Measurements from ENCODE around the gene ZNF70. TPM values are rescaled to one million over a fixed set of nuclear protein-coding genes. Genes with fewer than 3 reads are reported as not detected.

ZNF70 gene
- total RNA-seq, 2 experiments from 2014 or later = 2.1 to 2.2 TPM

DNA sequence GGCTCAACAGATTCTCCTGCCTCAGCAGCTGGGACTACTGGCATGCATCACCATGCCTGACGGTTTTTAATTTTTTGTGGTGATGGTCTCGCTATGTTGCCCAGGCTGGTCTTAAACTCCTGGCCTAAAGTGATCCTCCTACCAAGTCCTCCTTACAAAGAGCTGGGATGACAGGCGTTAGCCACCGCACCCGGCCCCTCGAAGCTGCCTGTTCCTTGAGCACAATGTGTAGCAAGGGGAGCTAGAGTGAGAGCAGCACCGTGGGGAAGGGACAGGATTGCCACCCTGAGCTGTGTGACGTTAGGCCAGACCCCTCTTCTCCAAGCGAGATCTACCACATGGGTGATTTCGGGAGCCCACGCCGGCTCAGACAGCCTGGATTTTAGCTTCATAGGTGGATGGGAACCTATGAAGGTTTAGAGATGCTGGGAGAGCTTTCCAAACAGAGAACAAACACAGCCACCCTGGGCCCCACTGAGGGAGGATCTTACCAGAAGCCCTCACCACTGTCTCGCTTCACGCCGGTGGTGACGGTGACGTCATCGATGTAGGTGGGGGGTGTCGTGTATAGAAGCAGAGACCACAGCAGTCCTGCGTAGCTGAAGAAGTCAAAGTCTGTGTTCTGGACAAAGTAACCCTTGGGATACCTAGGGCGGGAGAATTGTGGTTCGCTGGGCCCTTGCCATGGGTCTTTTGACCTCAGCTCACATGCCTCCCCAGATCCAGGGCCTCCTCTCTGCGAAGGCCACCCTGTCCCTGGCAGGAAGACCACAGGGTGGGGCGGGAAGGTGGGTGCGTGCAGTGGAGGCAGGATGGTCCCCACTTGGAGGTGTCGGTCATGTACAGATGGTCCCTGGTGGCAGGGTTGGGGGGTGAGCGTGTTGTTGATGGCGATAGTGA is 37.0 kb downstream of the ZNF70 start:
- ChIA-PET POLR2A (interaction anchor here (0.9 to 5.0 kb wide), 3 partner anchors 15 to 37 kb away, joined by 3 to 41 read pairs (median 3); partner anchors contain the start of gene ZNF70), CTCF (interaction anchor here (1.8 kb wide), 1 partner anchor 17 kb away, joined by 6 read pairs; no protein-coding TSS in a partner anchor)
- Mint-ChIP-seq H3K4me3 (no peak overlapping the region), H3K4me1 (ENCODE audit: low read depth) (peaks cover 25% of the 10 kb centered on the region), H3K9me3 (ENCODE audit: insufficient read depth) (no peaks in the 10 kb centered on the region), H3K36me3 (ENCODE audit: low read depth) (peaks cover 44% of the 10 kb centered on the region), H3K27me3 (ENCODE audit: low read depth) (no peaks in the 10 kb centered on the region), H3K27ac (no peak overlapping the region)
- ATAC-seq (no peak), DNase-seq (no peak)

DNA sequence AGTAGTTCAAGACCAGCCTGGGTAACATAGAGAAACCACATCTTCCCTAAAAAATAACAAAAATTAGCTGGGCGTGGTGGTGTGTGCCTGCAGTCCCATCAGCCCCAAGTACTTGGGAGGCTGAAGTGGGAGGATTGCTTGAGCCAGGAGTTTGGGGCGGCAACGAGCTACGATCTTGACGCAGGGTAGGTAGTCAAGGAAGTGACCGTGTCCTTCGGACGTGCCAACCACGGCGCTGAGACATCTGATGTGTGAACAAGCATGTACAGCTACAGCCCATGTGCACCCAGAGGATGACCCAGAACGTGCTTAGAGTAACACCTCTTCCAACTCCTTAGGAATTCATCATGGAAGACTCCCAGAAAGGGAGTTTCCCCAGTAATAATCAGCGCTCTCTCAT is 38.7 kb downstream of the ZNF70 start:
- H3K36me3 Mint-ChIP-seq (ENCODE audit: low read depth) = peaks cover 59% of the 10 kb centered on the region
- ChIA-PET CTCF (interaction anchor here (1.3 to 1.4 kb wide), 2 partner anchors 10 to 137 kb away, joined by 3 read pairs; no protein-coding TSS in a partner anchor), POLR2A (no interaction called here)
- H3K4me1 Mint-ChIP-seq (ENCODE audit: low read depth) = peaks cover 32% of the 10 kb centered on the region
- H3K27ac Mint-ChIP-seq = no peak overlapping the region
- DNase-seq (no peak), ATAC-seq (no peak)
- no peaks in the 10 kb centered on the region for H3K9me3 Mint-ChIP-seq (ENCODE audit: insufficient read depth)
- H3K4me3 Mint-ChIP-seq = no peak overlapping the region
- no peaks in the 10 kb centered on the region for H3K27me3 Mint-ChIP-seq (ENCODE audit: low read depth)

DNA sequence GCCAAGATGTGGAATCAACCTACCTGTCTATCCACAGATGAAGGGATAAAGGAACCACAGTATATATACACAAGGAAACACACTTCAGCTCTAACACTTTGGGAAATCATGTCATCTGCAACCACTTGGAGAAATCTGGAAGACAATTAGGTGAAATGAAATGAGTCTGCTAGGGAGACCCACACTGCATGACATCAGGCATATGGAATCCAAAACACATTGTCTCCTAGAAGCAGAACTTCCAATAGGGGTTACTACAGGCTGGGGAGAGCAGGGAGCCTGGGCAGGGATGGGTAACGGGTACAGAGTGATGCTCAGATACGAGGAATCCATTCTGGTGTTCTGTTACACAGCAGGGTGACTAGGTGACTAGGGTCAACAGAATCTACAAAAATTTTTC is 41.8 kb downstream of the ZNF70 start:
- peaks cover 83% of the 10 kb centered on the region for H3K36me3 Mint-ChIP-seq (ENCODE audit: low read depth)
- H3K9me3 Mint-ChIP-seq (ENCODE audit: insufficient read depth) = no peaks in the 10 kb centered on the region
- DNase-seq (no peak), ATAC-seq (no peak)
- no peak overlapping the region for H3K27ac Mint-ChIP-seq
- no peaks in the 10 kb centered on the region for H3K27me3 Mint-ChIP-seq (ENCODE audit: low read depth)
- POLR2A ChIA-PET = no interaction called here
- CTCF ChIA-PET = no interaction called here
- H3K4me3 Mint-ChIP-seq = no peak overlapping the region
- H3K4me1 Mint-ChIP-seq (ENCODE audit: low read depth) = peaks cover 46% of the 10 kb centered on the region

DNA sequence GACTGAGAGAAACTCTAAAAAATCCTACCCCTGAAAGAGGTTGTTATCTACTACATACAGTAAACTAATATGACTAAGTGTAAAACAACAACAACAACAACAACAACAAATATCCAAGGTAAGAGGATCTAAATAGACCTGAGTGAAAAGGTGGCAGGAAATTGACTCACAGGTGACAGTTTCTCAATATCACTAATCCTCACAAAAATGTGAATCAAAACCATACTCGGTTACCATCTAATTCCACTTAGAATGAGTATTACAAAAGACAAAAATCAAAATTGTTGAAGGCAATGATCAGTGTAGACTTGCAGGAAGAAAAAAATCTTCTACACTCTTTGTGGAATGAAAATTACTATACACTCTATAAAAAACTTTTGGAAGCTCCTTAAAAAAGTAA is 42.6 kb downstream of the ZNF70 start:
- ATAC-seq (no peak), DNase-seq (no peak)
- Mint-ChIP-seq H3K4me1 (ENCODE audit: low read depth) (peaks cover 47% of the 10 kb centered on the region), H3K9me3 (ENCODE audit: insufficient read depth) (no peaks in the 10 kb centered on the region), H3K36me3 (ENCODE audit: low read depth) (peaks cover 86% of the 10 kb centered on the region), H3K27me3 (ENCODE audit: low read depth) (no peaks in the 10 kb centered on the region), H3K4me3 (no peak overlapping the region), H3K27ac (no peak overlapping the region)
- CTCF ChIA-PET = no interaction called here
- POLR2A ChIA-PET = no interaction called here

DNA sequence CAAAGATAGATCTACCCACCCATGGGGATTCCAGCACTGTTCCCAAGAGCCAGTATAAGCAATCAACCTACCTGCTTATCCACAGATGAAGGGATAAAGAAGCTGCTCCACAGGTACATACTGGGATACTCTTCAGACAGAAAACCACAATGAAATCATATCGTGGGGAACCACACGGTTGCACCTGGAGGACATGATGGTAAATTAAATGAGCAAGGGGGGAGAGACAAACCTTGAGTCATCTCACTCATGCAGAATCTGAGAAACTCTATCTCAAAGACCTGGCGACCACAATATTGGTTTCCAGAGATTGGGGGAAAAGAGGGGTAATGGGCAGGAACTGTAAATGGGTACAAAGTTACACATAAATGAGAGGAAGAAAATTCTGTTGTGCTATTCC is 45.6 kb downstream of the ZNF70 start:
- H3K36me3 Mint-ChIP-seq (ENCODE audit: low read depth) = peaks cover 97% of the 10 kb centered on the region
- H3K4me1 Mint-ChIP-seq (ENCODE audit: low read depth) = peaks cover 49% of the 10 kb centered on the region
- no peaks in the 10 kb centered on the region for H3K27me3 Mint-ChIP-seq (ENCODE audit: low read depth)
- ChIA-PET CTCF (interaction anchor here (2.5 kb wide), 1 partner anchor 9 kb away, joined by 9 read pairs; no protein-coding TSS in a partner anchor), POLR2A (interaction anchor here (3.0 kb wide), 1 partner anchor 9 kb away, joined by 11 read pairs; no protein-coding TSS in a partner anchor)
- ATAC-seq = peak; percentile 62
- peak overlapping the region; percentile 58 for H3K27ac Mint-ChIP-seq
- DNase-seq = peak; percentile 42
- H3K9me3 Mint-ChIP-seq (ENCODE audit: insufficient read depth) = no peaks in the 10 kb centered on the region
- H3K4me3 Mint-ChIP-seq = no peak overlapping the region

DNA sequence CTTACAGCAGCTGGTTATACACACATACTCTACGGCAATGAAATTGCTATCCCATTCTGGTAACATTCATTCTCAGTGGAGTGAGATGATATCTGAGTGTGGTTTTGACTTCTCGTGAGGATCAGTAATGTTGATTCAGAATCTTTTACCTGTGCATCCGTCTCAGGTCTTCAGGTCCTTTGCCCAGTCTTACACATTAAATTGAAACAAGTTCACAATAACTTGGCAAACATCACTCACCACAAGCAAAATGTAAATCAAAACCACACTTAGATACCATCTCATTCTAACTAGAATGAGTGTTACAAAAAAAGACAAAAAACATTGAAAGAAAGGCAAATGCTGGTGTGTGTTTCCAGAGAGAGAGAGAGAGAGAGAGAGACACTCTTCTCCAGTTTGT is 46.1 kb downstream of the ZNF70 start:
- DNase-seq = no peak
- Mint-ChIP-seq H3K36me3 (ENCODE audit: low read depth) (peaks cover 97% of the 10 kb centered on the region), H3K9me3 (ENCODE audit: insufficient read depth) (no peaks in the 10 kb centered on the region), H3K27me3 (ENCODE audit: low read depth) (no peaks in the 10 kb centered on the region), H3K4me1 (ENCODE audit: low read depth) (peaks cover 49% of the 10 kb centered on the region), H3K27ac (peak overlapping the region; percentile 58), H3K4me3 (no peak overlapping the region)
- POLR2A ChIA-PET = interaction anchor here (0.9 to 3.0 kb wide), 2 partner anchors 8 to 209 kb away, joined by 3 to 11 read pairs; no protein-coding TSS in a partner anchor
- CTCF ChIA-PET = interaction anchor here (2.5 kb wide), 1 partner anchor 8 kb away, joined by 9 read pairs; no protein-coding TSS in a partner anchor
- peak; percentile 61 for ATAC-seq

DNA sequence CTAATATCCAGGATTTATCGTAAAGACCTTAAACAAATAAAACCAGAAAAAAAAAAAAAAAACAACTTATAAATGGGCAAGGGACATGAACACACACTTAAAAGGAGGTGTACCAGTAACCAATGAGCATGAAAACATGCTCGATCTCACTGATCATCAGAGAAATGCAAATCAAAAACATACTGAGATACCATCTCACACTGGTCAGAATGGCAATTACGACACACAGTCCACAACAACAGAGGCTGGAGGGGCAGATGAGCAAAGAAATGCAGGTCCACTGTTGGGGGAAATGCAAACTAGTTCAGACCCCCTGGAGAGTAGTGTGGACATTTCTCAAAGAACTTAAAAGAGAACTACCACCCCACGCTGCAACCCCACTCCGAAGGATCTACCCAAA is 46.9 kb downstream of the ZNF70 start:
- Mint-ChIP-seq H3K9me3 (ENCODE audit: insufficient read depth) (no peaks in the 10 kb centered on the region), H3K27me3 (ENCODE audit: low read depth) (no peaks in the 10 kb centered on the region), H3K4me1 (ENCODE audit: low read depth) (peaks cover 49% of the 10 kb centered on the region), H3K36me3 (ENCODE audit: low read depth) (peaks cover 97% of the 10 kb centered on the region), H3K4me3 (no peak overlapping the region), H3K27ac (peak overlapping the region; percentile 53)
- ChIA-PET CTCF (no interaction called here), POLR2A (interaction anchor here (0.9 kb wide), 1 partner anchor 210 kb away, joined by 3 read pairs; no protein-coding TSS in a partner anchor)
- ATAC-seq (no peak), DNase-seq (no peak)

DNA sequence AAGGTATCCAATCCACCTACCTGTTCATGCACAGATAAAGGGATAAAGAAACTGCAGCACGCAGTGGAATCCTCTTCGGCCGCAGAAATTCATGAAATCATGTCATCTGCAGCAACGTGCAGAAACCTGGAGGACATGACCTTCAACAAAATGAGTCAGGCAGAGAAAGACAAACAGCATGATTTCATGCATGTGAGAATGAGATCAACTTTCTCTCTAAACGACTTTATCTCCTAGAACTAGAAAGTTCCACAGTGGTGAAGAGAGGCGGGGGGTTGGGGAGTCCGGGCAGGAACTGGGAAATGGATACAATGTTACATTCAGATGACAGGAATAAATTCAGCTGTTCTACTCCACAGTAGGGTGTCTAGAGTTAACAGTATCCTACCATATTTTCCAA is 50.2 kb downstream of the ZNF70 start:
- peaks cover 85% of the 10 kb centered on the region for H3K36me3 Mint-ChIP-seq (ENCODE audit: low read depth)
- no peak for ATAC-seq

DNA sequence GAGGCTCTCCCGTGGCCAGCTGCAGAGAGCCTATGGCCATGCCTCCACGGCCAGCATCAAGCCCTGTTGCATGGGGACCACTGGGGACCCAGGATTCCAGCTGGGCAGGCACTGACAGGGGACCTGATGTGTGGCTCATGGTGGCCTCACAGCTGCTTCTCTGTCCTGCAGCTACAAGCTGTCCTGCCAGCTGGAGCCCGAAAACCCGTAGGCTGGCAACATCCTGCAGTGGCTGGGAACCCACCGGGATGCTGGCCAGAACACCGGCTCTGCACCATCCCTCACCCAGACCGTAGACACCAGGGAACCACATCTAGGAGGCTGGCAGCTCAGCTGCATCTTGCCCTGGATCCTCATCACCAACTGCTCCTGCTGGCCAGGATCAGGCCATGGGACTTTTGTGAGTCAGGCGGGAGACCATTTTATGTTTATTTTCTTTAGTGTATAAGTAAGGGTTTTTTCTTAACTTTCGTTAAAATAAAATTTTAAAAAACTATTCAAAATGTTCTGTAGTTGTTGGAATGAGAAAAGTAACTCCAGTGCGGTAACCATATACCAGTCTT is 52.2 kb downstream of the ZNF70 start:
- H3K36me3 Mint-ChIP-seq (ENCODE audit: low read depth) = peaks cover 81% of the 10 kb centered on the region
- H3K4me3 Mint-ChIP-seq = peak overlapping the region; percentile 22
- H3K27me3 Mint-ChIP-seq (ENCODE audit: low read depth) = no peaks in the 10 kb centered on the region
- peak overlapping the region; percentile 37 for H3K27ac Mint-ChIP-seq
- H3K9me3 Mint-ChIP-seq (ENCODE audit: insufficient read depth) = no peaks in the 10 kb centered on the region
- CTCF ChIA-PET = interaction anchor here (1.2 to 1.4 kb wide), 2 partner anchors 68 to 151 kb away, joined by 3 to 4 read pairs; no protein-coding TSS in a partner anchor
- POLR2A ChIA-PET = interaction anchor here (0.9 kb wide), 1 partner anchor 15 kb away, joined by 3 read pairs; no protein-coding TSS in a partner anchor
- ATAC-seq (no peak), DNase-seq (no peak)
- peaks cover 50% of the 10 kb centered on the region for H3K4me1 Mint-ChIP-seq (ENCODE audit: low read depth)

More for the DNA sequence above, 50.2 kb downstream of the ZNF70 start:
- Mint-ChIP-seq H3K4me3 (no peak overlapping the region), H3K27me3 (ENCODE audit: low read depth) (no peaks in the 10 kb centered on the region), H3K9me3 (ENCODE audit: insufficient read depth) (no peaks in the 10 kb centered on the region), H3K27ac (no peak overlapping the region), H3K4me1 (ENCODE audit: low read depth) (peaks cover 57% of the 10 kb centered on the region)
- POLR2A ChIA-PET = no interaction called here
- DNase-seq = no peak
- CTCF ChIA-PET = no interaction called here

DNA sequence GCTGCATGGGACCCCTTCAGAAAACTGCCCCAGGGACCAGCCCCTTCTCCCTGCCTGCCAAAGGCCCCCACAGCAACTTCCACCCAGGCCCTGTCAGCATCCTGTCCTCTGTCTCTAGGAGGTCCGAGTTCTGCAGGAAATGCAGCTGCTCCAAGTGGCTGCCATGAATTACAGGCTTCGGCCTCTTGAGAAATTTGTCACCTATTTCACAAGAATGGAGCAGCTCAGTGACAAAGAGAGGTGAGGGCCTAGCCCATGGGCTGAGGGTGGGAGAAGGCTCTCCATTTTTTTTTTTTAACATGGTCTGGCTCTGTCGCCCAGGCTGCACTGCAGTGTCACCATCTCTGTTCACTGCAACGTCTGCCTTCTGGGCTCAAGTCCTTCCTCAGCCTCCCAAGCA is 52.8 kb downstream of the ZNF70 start:
- H3K27ac Mint-ChIP-seq = peak overlapping the region; percentile 100
- H3K36me3 Mint-ChIP-seq (ENCODE audit: low read depth) = peaks cover 78% of the 10 kb centered on the region
- ATAC-seq (no peak), DNase-seq (no peak)
- H3K4me1 Mint-ChIP-seq (ENCODE audit: low read depth) = peaks cover 46% of the 10 kb centered on the region
- H3K27me3 Mint-ChIP-seq (ENCODE audit: low read depth) = no peaks in the 10 kb centered on the region
- ChIA-PET CTCF (interaction anchor here (1.2 to 2.5 kb wide), 2 partner anchors 18 to 68 kb away, joined by 3 to 11 read pairs; no protein-coding TSS in a partner anchor), POLR2A (interaction anchor here (0.6 to 2.3 kb wide), 2 partner anchors 8 to 13 kb away, joined by 3 to 11 read pairs; no protein-coding TSS in a partner anchor)
- peak overlapping the region; percentile 98 for H3K4me3 Mint-ChIP-seq
- H3K9me3 Mint-ChIP-seq (ENCODE audit: insufficient read depth) = no peaks in the 10 kb centered on the region

DNA sequence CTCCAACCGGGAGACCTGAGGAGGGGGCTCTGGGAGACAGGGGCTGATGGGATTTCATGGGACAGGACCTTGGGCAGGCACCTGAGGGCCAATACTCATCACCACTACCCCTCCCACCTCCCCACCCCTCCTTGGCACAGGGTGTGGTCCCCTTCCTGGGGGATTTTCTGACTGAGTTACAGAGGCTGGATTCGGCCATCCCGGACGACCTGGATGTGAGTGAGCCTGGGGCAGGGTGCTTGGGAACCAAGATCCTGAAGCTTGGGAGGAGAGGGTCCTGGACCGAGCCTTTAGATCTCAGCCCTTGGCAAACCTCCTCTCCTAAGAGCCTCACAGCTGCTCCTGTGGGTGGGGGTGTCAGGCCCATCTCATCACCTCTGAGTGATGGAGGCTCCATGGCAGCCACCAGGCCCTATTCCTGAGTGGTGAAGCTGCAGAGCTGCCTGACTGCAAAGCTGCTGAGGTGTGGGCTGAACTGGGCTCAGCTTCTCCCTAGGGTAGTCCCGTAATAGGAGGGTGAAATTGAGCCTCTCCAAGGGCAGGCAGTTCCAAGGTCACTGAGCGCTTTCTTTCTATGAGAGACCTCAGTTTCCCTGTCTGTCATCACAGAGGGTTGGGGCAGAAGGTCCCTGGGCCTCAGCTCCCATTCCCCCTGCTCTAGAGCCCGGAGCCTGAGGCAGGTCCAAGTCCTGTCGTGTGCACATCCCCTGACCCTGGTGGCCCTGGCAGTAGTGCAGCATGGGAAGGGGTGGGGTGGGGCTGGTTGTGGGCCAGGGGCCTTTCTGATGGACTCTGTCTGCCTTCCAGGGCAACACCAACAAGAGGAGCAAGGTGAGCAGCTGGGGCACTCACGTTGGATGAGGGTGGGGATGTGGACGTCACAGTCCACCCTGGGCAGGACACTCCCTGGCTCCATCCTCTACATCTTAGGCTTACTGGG is 53.6 kb downstream of the ZNF70 start:
- ATAC-seq = no peak
- no peak for DNase-seq
- Mint-ChIP-seq H3K27ac (peak overlapping the region; percentile 100), H3K9me3 (ENCODE audit: insufficient read depth) (no peaks in the 10 kb centered on the region), H3K4me1 (ENCODE audit: low read depth) (peaks cover 44% of the 10 kb centered on the region), H3K27me3 (ENCODE audit: low read depth) (no peaks in the 10 kb centered on the region), H3K36me3 (ENCODE audit: low read depth) (peaks cover 78% of the 10 kb centered on the region), H3K4me3 (peak overlapping the region; percentile 98)
- POLR2A ChIA-PET = interaction anchor here (0.6 to 3.0 kb wide), 7 partner anchors 9 to 161 kb away, joined by 3 to 41 read pairs (median 4); no protein-coding TSS in a partner anchor
- CTCF ChIA-PET = interaction anchor here (1.0 to 2.5 kb wide), 4 partner anchors 9 to 106 kb away, joined by 3 to 11 read pairs (median 8); no protein-coding TSS in a partner anchor
